ENCODE measurements around the gene GPRIN1.
A peak's percentile ranks its signal among the peaks of the same experiment; 100 is the strongest.

GPRIN1 gene

GRCh38 chr5:176625966-176626875 is 16.3 kb upstream of the GPRIN1 start:
- no peak for ATAC-seq (replicated peaks)
- Mint-ChIP-seq H3K27ac (no peak overlapping the region), H3K36me3 (ENCODE audit: insufficient read depth) (no peaks in the 10 kb centered on the region), H3K9me3 (no peaks in the 10 kb centered on the region), H3K27me3 (peaks cover 42 to 86% of the 10 kb centered on the region in 2 donors), H3K4me3 (no peak overlapping the region), H3K4me1 (ENCODE audit: low read depth in 2 of 2) (peaks cover 4 to 6% of the 10 kb centered on the region in 2 donors)
- no peak for DNase-seq

- no peak overlapping the region for H3K4me3 Mint-ChIP-seq
- no peaks in the 10 kb centered on the region for H3K9me3 Mint-ChIP-seq
- peaks cover 3% of the 10 kb centered on the region for H3K36me3 Mint-ChIP-seq (ENCODE audit: insufficient read depth)
- peaks cover 2 to 5% of the 10 kb centered on the region in 2 donors for H3K4me1 Mint-ChIP-seq (ENCODE audit: low read depth in 2 of 2)
- DNase-seq (no peak), ATAC-seq (replicated peaks) (no peak)
- H3K27ac Mint-ChIP-seq = no peak overlapping the region
- peaks cover 42 to 86% of the 10 kb centered on the region in 2 donors for H3K27me3 Mint-ChIP-seq
Observed at GRCh38 chr5:176625512-176625911, 15.6 kb upstream of the GPRIN1 start.

GRCh38 chr5:176624938-176625337 is 15.0 kb upstream of the GPRIN1 start:
- H3K27ac Mint-ChIP-seq = no peak overlapping the region

GRCh38 chr5:176624142-176624541 is 14.2 kb upstream of the GPRIN1 start:
- Mint-ChIP-seq H3K36me3 (ENCODE audit: insufficient read depth) (peaks cover 3% of the 10 kb centered on the region), H3K27me3 (peaks cover 51 to 90% of the 10 kb centered on the region in 2 donors), H3K27ac (no peak overlapping the region), H3K9me3 (no peaks in the 10 kb centered on the region), H3K4me1 (ENCODE audit: low read depth in 2 of 2) (peaks cover 7 to 10% of the 10 kb centered on the region in 2 donors), H3K4me3 (no peak overlapping the region)
- DNase-seq = no peak
- ATAC-seq (replicated peaks) = no peak

More at GRCh38 chr5:176624938-176625337, 15.0 kb upstream of the GPRIN1 start:
- Mint-ChIP-seq H3K4me3 (no peak overlapping the region), H3K9me3 (no peaks in the 10 kb centered on the region), H3K36me3 (ENCODE audit: insufficient read depth) (peaks cover 3% of the 10 kb centered on the region), H3K4me1 (ENCODE audit: low read depth in 2 of 2) (peaks cover 7 to 10% of the 10 kb centered on the region in 2 donors), H3K27me3 (peaks cover 47 to 90% of the 10 kb centered on the region in 2 donors)
- DNase-seq (no peak), ATAC-seq (replicated peaks) (no peak)

GRCh38 chr5:176621661-176622079 is 11.7 kb upstream of the GPRIN1 start:
- Mint-ChIP-seq H3K4me1 (ENCODE audit: low read depth in 2 of 2) (peaks cover 7 to 9% of the 10 kb centered on the region in 2 donors), H3K27ac (no peak overlapping the region), H3K4me3 (no peak overlapping the region), H3K9me3 (no peaks in the 10 kb centered on the region), H3K27me3 (peaks cover 56 to 90% of the 10 kb centered on the region in 2 donors), H3K36me3 (ENCODE audit: insufficient read depth) (peaks cover 3% of the 10 kb centered on the region)
- DNase-seq = no peak
- ATAC-seq (replicated peaks) = no peak

GRCh38 chr5:176620333-176620981 is 10.5 kb upstream of the GPRIN1 start:
- peaks cover 61 to 90% of the 10 kb centered on the region in 2 donors for H3K27me3 Mint-ChIP-seq
- no peak overlapping the region for H3K27ac Mint-ChIP-seq
- DNase-seq = no peak
- H3K4me3 Mint-ChIP-seq = peak overlapping the region; percentile 78 to 80
- peaks cover 3% of the 10 kb centered on the region for H3K36me3 Mint-ChIP-seq (ENCODE audit: insufficient read depth)
- no peaks in the 10 kb centered on the region for H3K9me3 Mint-ChIP-seq
- no peak for ATAC-seq (replicated peaks)
- H3K4me1 Mint-ChIP-seq (ENCODE audit: low read depth in 2 of 2) = peaks cover 7 to 9% of the 10 kb centered on the region in 2 donors

- H3K27me3 Mint-ChIP-seq = peaks cover 63 to 91% of the 10 kb centered on the region in 2 donors
- H3K4me1 Mint-ChIP-seq (ENCODE audit: low read depth in 2 of 2) = peaks cover 7 to 9% of the 10 kb centered on the region in 2 donors
- peaks cover 3% of the 10 kb centered on the region for H3K36me3 Mint-ChIP-seq (ENCODE audit: insufficient read depth)
- peak overlapping the region; percentile 78 to 80 for H3K4me3 Mint-ChIP-seq
- no peaks in the 10 kb centered on the region for H3K9me3 Mint-ChIP-seq
- ATAC-seq (replicated peaks) (no peak), DNase-seq (no peak)
- H3K27ac Mint-ChIP-seq = no peak overlapping the region
Observed at GRCh38 chr5:176619569-176620332, 9.8 kb upstream of the GPRIN1 start.

GRCh38 chr5:176619203-176619568 is 9.2 kb upstream of the GPRIN1 start:
- peak overlapping the region; percentile 78 to 80 for H3K4me3 Mint-ChIP-seq
- H3K36me3 Mint-ChIP-seq (ENCODE audit: insufficient read depth) = peaks cover 3% of the 10 kb centered on the region
- H3K4me1 Mint-ChIP-seq (ENCODE audit: low read depth in 2 of 2) = peaks cover 7 to 9% of the 10 kb centered on the region in 2 donors
- no peaks in the 10 kb centered on the region for H3K9me3 Mint-ChIP-seq
- peak; percentile 60 to 67 (median 64) for DNase-seq
- ATAC-seq (replicated peaks) = peak; percentile 97
- H3K27ac Mint-ChIP-seq = no peak overlapping the region
- H3K27me3 Mint-ChIP-seq = peaks cover 63 to 89% of the 10 kb centered on the region in 2 donors

- Mint-ChIP-seq H3K27me3 (peaks cover 63 to 85% of the 10 kb centered on the region in 2 donors), H3K4me1 (ENCODE audit: low read depth in 2 of 2) (peaks cover 7 to 9% of the 10 kb centered on the region in 2 donors), H3K27ac (no peak overlapping the region), H3K9me3 (no peaks in the 10 kb centered on the region), H3K36me3 (ENCODE audit: insufficient read depth) (peaks cover 3% of the 10 kb centered on the region), H3K4me3 (peak overlapping the region; percentile 78 to 80)
- DNase-seq (no peak), ATAC-seq (replicated peaks) (no peak)
Observed at GRCh38 chr5:176618783-176619182, 8.8 kb upstream of the GPRIN1 start.

GRCh38 chr5:176616511-176616910 is 6.6 kb upstream of the GPRIN1 start:
- Mint-ChIP-seq H3K36me3 (ENCODE audit: insufficient read depth) (peaks cover 3% of the 10 kb centered on the region), H3K4me3 (no peak overlapping the region)

GRCh38 chr5:176614805-176615478 is 5.0 kb upstream of the GPRIN1 start:
- Mint-ChIP-seq H3K4me3 (no peak overlapping the region), H3K27me3 (peaks cover 56 to 75% of the 10 kb centered on the region in 2 donors), H3K9me3 (no peaks in the 10 kb centered on the region), H3K27ac (no peak overlapping the region), H3K36me3 (ENCODE audit: insufficient read depth) (peaks cover 6% of the 10 kb centered on the region), H3K4me1 (ENCODE audit: low read depth in 2 of 2) (peaks cover 3 to 5% of the 10 kb centered on the region in 2 donors)
- ATAC-seq (replicated peaks) (no peak), DNase-seq (no peak)

More at GRCh38 chr5:176616511-176616910, 6.6 kb upstream of the GPRIN1 start:
- no peak overlapping the region for H3K27ac Mint-ChIP-seq
- H3K4me1 Mint-ChIP-seq (ENCODE audit: low read depth in 2 of 2) = peaks cover 9 to 10% of the 10 kb centered on the region in 2 donors
- H3K9me3 Mint-ChIP-seq = no peaks in the 10 kb centered on the region
- no peak for DNase-seq
- no peak for ATAC-seq (replicated peaks)
- H3K27me3 Mint-ChIP-seq = peaks cover 69 to 87% of the 10 kb centered on the region in 2 donors

GRCh38 chr5:176612855-176613254 is 2.9 kb upstream of the GPRIN1 start:
- no peaks in the 10 kb centered on the region for H3K9me3 Mint-ChIP-seq
- peaks cover 13% of the 10 kb centered on the region for H3K36me3 Mint-ChIP-seq (ENCODE audit: insufficient read depth)
- H3K4me1 Mint-ChIP-seq (ENCODE audit: low read depth in 2 of 2) = peaks cover 10 to 13% of the 10 kb centered on the region in 2 donors
- DNase-seq = no peak
- peaks cover 48 to 54% of the 10 kb centered on the region in 2 donors for H3K27me3 Mint-ChIP-seq
- ATAC-seq (replicated peaks) = no peak
- H3K27ac Mint-ChIP-seq = no peak overlapping the region
- no peak overlapping the region for H3K4me3 Mint-ChIP-seq

Data from effector memory CD8-positive, alpha-beta T cell (primary cell).